ENCODE results near the gene PRR22.
"Not testable (repeated sequence)": the region's sequence is repeated elsewhere in the genome, so short reads cannot be mapped to it uniquely, and the experiment has no call there.

The PRR22 gene

DNA sequence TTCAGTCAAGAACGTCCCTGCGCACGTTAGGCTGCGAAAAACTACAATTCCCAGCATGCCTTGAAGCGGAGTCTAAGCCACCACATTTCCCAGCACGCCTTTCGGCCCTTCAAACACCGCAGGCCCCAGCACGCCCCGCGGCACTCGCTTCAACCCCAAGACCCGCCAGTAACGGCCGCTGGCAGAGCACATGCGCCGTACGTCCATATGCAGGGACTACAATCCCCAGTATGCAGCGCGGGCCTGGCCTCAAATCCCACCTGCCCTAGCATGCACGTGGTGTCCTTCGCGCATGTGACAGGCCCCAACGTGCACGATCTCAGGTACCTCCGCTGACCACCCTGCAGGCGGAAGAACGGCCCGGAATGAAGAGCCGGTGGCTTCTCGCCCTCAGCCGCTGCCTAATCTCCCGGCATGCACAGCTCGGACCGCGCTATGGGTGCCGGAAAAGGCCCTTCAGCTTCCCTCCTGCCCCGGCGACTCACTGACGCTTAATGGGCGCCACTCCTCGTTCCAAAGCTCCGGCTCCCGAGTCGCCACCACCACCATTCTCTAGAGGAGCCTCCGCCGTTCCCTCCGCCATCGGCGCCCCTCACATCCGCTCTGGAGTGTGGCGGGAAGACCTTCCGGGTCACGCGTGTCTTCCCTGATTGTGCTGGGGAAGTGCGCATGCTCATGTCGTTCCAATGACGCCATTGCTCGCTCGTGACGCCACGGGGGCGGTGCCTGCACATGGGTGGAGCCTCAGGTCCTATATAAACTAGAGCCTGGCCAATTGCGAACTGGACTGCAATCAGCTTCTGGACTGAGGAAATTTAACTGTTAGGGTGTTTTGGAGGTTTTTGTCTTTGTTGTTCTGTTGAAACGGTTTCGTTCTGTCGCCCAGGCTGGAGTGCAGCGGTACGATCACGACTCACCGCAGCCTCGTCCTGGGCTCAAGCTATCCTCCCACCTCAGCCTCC is 6.3 kb upstream of the PRR22 start, which contains the start of gene DUS3L:
Gene DUS3L (minus strand): TSS at position 605 of the 962 bp plus-strand sequence. CDS start 22 bp downstream, at position 583.
- peak; percentile 94 for DNase-seq (ENCODE audit: low read depth)

DNA sequence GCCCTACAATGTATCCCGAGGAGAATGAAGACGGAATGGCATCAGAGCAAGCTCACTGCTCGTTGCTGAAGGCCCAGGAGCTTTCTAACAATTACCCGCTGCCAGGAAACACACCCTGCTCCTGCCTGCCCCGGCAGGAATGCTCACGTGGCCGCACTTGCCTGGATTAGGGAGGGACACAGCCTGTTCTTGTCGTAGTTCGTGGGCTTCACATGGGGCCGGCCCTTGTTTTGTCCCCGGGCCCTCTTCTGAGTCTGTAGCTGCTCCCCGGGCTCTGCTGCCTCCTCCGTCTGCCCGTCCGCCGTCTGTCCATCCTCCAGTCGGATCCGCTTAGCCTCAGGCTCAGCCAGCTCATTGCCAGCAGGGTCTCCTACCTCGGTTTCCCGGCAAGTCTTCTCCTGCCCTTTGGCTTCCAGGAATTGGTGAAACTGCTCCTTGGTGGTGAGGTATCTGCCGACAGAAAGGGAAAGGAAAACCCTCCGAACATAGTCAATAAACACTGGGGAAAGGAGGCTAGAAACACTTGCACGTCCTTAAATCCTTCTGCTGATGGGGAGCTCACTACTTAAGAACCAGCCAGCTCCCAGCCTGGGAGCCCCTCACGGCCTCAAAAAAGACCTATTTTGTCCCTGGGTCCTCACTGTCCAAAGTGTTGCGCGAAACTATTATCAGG is 5.5 kb upstream of the PRR22 start:
- DNase-seq (ENCODE audit: low read depth), result no peak

GRCh38 chr19:5789351-5789761 is 4.8 kb upstream of the PRR22 start:
- DNase-seq (ENCODE audit: low read depth), result no peak

DNA sequence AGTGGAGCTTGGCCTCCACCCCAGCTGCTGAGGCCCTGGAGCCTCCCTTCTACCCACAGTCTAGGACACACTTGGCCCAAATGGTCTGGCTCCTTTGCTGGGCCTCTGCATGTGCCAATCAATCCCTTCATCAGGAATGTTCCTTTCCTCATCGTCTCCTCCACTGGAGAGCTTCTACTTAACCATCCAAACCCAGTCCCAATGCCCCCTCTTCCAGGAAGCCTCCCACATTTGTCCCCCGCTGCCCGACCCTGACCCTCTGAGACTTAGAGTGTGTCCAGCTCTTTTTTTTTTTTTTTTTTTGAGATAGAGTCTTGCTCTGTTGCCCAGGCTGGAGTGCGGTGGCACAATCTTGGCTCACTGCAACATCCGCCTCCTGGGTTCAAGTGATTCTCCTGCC is 3.9 kb upstream of the PRR22 start:
- DNase-seq (ENCODE audit: low read depth), result no peak

- DNase-seq (ENCODE audit: low read depth), result no peak
These were observed 3.0 kb upstream of the PRR22 start for GRCh38 chr19:5787409-5788182.

- no peak for DNase-seq (ENCODE audit: low read depth)
These were observed 2.3 kb upstream of the PRR22 start for GRCh38 chr19:5786593-5787408.

DNA sequence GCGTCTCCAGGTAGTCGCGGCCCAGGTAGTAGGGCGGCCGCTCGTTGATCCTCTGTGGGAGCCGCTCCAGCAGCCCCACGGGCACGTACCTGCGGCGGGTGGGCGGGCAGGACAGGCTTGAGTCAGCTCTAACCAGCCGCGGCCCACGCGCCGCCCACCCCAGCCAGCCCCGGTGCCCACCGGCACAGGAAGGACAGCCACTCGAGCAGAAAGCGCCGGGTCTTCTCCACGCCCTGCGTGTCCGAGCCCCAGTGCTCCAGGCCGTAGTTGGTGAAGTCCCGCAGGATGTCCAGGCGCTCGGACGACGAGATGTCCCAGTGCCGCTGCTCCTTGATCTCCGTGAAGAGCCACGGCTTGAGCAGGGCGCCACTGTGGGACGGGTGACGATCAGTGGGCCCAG is 877 bp upstream of the PRR22 start:
- no peak for DNase-seq (ENCODE audit: low read depth)

DNA sequence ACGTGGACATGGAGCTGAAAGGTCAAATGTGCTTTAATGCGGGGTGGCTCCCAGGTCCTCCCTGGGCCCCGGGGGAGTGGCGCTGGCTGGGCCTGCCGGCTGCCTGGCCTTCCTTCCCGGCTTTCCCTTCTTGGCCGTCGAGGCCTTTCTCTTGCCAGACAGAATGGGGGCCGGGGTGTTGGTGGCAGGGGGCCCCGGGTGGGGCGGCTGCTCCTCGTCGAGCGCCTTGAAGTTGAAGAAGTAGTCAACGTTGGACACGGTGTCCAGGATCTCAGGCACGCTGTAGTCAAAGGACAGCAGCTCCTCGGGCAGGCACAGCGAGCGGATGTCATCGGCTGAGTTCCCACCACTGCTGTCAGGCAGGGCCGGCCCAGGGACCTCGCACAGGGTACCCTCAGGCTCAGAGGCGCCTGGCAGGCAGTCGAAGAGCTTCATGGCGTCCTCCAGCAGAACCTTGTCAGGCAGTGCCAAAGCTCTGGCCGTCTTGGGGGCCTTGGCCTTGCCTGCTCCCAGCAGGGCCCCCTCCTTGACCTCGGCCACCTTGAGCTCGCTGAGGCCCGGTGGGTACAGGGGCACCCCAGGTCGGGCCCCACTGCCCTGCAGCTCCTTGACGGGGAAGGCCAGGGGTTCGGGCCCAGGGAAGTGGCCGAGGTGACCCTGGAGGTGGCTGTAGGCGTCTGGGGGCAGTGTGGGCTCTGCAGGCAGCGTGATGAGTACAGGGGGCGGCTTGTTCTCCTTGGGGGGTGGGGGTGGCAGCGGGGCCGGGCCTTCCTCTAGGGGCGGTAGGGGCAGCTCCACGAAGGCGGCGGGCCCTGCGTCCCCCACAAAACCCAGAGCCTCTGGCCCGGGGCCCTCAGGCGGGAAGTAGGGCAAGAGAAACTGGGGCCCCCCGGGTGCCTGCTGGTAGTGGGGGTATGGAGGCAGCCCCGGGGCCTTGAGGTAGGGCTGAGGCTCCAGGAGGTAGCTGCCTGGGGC is 1.3 kb downstream of the PRR22 start:
- DNase-seq (ENCODE audit: low read depth), result no peak

GRCh38 chr19:5782322-5782721 is 2.2 kb downstream of the PRR22 start:
- no peak for DNase-seq (ENCODE audit: low read depth)

DNA sequence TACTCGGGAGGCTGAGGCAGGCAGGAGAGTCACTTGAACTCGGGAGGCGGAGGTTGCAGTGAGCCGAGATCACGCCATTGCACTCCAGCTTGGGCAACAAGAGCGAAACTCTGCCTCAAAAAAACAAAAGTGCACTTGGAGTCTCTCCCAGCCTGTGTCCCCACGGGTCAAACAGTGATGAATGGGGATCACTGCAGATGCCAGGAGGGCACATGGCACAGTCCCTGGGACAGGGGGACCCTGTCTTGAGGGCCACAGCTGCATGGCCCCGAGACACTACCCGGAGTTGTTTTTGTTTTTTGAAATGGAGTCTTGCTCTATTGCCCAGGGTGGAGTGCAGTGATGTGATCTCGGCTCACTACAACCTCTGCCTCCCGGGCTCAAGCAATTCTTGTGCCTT is 3.6 kb downstream of the PRR22 start:
- not testable (repeated sequence) for DNase-seq (ENCODE audit: low read depth)

GRCh38 chr19:5778402-5778801 is 6.1 kb downstream of the PRR22 start:
- DNase-seq (ENCODE audit: low read depth), result no peak

DNA sequence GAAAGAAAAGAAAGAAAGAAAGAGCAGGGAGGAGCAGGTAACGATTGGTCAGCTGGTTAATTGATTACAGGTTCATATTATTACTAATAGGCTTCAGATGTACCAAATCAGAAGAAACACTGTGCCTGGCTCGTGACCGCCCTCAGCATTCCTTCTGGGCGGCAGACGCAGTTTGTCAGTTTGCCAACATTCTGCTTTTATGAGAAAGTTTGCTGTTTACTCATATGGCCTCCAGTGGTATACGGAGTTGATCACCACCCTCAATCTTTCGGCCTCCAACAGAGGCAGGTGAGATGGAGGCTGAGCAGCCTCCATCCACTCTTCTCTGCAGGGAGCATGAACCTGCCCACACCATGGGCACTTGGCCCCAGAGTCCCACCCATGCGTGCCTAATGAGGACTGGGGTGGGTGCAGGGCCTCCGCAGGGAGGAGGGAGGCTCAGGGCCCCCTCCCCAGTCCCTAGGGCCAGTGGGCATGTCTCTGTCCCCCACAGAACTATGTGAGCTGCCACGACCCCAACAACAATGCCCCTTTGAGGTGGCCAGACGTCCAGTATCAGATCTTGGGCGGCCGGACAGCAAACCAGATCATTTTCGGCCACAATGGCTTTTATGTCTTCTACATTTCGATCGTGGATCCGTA is 8.8 kb downstream of the PRR22 start:
- DNase-seq (ENCODE audit: low read depth), result no peak

DNA sequence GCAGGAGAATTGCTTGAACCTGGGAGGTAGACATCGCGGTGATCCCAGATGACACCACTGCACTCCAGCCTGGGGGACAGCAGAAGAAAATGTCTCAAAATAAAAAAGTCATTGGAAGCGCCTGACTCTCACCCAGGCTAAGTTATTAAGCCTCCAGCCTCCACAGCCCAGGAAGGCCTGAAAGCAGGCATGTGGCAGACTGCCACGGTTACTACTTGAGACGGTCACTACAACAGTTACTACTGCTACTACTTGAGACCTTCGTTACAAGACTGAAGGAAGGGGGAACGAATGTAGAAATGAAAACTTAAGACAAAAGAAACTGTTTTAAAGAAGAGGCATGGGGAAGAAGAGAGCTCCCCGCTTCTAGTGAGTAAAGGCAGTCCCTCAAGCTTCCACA is 9.6 kb downstream of the PRR22 start:
- DNase-seq (ENCODE audit: low read depth), result no peak

DNA sequence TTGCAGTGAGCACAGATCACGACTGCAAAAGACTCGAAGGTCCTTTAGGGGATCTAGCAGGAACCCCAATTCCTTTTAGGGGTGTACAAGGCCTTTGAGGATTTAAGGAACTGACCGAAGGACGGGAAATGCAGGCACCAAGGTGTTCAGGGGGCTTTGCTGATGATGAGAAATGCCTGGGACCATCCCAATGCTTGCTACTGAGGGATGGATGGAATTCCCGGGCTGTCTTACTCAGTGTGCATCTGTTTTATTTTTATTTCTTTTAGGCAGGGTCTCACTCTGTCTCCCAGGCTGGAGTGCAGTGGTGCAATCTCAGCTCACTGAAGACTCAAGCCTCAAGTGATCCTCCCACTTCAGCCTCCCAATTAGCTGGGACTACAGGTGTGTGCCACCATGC is 11.3 kb downstream of the PRR22 start:
- no peak for DNase-seq (ENCODE audit: low read depth)

GRCh38 chr19:5772416-5772815 is 12.1 kb downstream of the PRR22 start:
- DNase-seq (ENCODE audit: low read depth), result no peak

- DNase-seq (ENCODE audit: low read depth), result no peak
These were observed 16.6 kb downstream of the PRR22 start for GRCh38 chr19:5767949-5768348.

GRCh38 chr19:5765220-5765619 is 19.3 kb downstream of the PRR22 start:
- no peak for DNase-seq (ENCODE audit: low read depth)

DNA sequence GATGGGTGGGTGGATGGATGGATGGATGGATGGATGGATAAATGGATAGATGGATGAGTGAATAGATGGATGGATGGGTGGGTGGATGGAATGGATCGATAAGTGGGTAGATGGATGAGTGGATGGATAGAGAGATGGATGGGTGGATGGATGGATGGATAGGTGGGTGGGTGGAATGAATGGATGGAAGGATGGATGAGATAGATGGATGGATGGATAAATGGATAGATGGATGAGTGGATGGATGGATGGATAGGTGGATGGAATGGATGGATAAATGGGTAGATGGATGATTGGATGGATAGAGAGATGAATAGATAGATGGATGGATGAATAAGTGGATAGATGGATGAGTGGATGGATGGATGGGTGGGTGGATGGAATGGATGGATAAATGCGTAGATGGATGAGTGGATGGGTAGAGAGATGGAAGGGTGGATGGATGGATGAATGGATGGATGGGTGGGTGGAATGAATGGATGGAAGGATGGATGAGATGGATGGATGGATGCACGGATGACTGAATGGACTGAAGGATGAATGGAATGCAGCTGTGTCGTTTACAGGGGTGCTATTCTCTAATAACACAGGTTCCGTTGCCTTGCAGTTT is 21.8 kb downstream of the PRR22 start:
- DNase-seq (ENCODE audit: low read depth), result no peak

- DNase-seq (ENCODE audit: low read depth), result no peak
These were observed 30.8 kb downstream of the PRR22 start for GRCh38 chr19:5753743-5754142.

All from T follicular helper cell (primary cell).